H1 (cell line): ENCODE results near the gene TSPEAR. TPM values are rescaled to one million over a fixed set of nuclear protein-coding genes. Genes with fewer than 3 reads are reported as not detected.

ENCODE experiments used
- CTCF ChIA-PET: fragments of 300-600 bp; sonication (Branson Sonifier 250); formaldehyde crosslinking; loops from one replicate; lab custom pipeline; 2021; ENCODE audit not compliant: partially characterized antibody; lab: Charles Lee
- POLR2A ChIA-PET: fragments of 300-600 bp; sonication (Branson Sonifier 250); formaldehyde crosslinking; loops from one replicate; lab custom pipeline; 2021; ENCODE audit warnings: inconsistent platforms; ENCODE audit not compliant: partially characterized antibody; lab: Charles Lee
- DNase-seq, 2 experiments: peaks; one replicate each; pipeline versions ENCODE4 v3.0.0 to v3.0.0-alpha.2; 2010 to 2022; ENCODE audit warnings: low spot score in 2 of 2, low read depth in 1 of 2, mixed read lengths in 1 of 2
- FAIRE-seq: peaks from 2 replicates; lab custom pipeline; 2011; peaks lifted over from hg19 to GRCh38; lab: Jason Lieb, UNC
- H2AFZ ChIP-seq: 2 replicates; pipeline ENCODE4 v1.8.1; 2012; ENCODE audit warnings: low read length, inconsistent platforms
- H2AK5ac ChIP-seq: 2 replicates; pipeline ENCODE4 v1.6.1; 2013; ENCODE audit warnings: low read depth, low read length
- H2BK120ac ChIP-seq: replicated peaks from 2 replicates; pipeline ENCODE3; 2013; ENCODE audit warnings: low read depth, low read length, inconsistent platforms
- H2BK12ac ChIP-seq: 2 replicates; pipeline ENCODE4 v1.6.1; 2013; ENCODE audit warnings: low read depth, low read length
- H2BK15ac ChIP-seq: 2 replicates; pipeline ENCODE4 v1.6.1; 2013; ENCODE audit warnings: low read length
- H2BK20ac ChIP-seq: 2 replicates; pipeline ENCODE4 v1.6.1; 2013; ENCODE audit warnings: low read length
- H2BK5ac ChIP-seq: 2 replicates; pipeline ENCODE4 v1.6.1; 2013; ENCODE audit warnings: low read depth, low read length
- H3K14ac ChIP-seq: 2 replicates; pipeline ENCODE4 v1.6.1; 2013; ENCODE audit warnings: inconsistent platforms; ENCODE audit not compliant: insufficient read length
- H3K18ac ChIP-seq: 2 replicates; pipeline ENCODE4 v1.6.1; 2013; ENCODE audit warnings: low read length; ENCODE audit errors: extremely low read depth
- H3K23ac ChIP-seq: 2 replicates; pipeline ENCODE4 v1.6.1; 2013; ENCODE audit warnings: inconsistent platforms; ENCODE audit not compliant: insufficient read length
- H3K23me2 ChIP-seq: 2 replicates; pipeline ENCODE4 v1.6.1; 2013; ENCODE audit warnings: low read depth, low read length
- H3K27ac ChIP-seq: 2 replicates; pipeline ENCODE4 v1.6.1; 2011; ENCODE audit warnings: low read depth, low read length, inconsistent platforms
- H3K27me3 ChIP-seq, 4 experiments: replicated peaks in 1 of 4; 1 replicate in 1 of 4; 2 replicates in 3 of 4; pipeline versions ENCODE4 v1.6.1 to v1.8.1; 2011 to 2013; ENCODE audit warnings: low read length in 3 of 4, mild to moderate bottlenecking in 3 of 4, inconsistent platforms in 2 of 4, mixed read lengths in 2 of 4, moderate library complexity in 1 of 4; ENCODE audit not compliant: control insufficient read depth in 3 of 4, insufficient read depth in 3 of 4; ENCODE audit errors: extremely low read depth in 1 of 4
- H3K36me3 ChIP-seq, 4 experiments: 2 replicates each; pipeline versions ENCODE4 v1.6.1 to v1.8.1; 2011 to 2013; ENCODE audit warnings: mild to moderate bottlenecking in 4 of 4, low read length in 3 of 4, moderate library complexity in 2 of 4, control low read depth in 1 of 4, inconsistent platforms in 1 of 4; ENCODE audit not compliant: insufficient read depth in 4 of 4, control insufficient read depth in 2 of 4
- H3K4ac ChIP-seq: replicated peaks from 2 replicates; pipeline ENCODE3; 2013; ENCODE audit warnings: low read length, low read depth, mixed read lengths, inconsistent platforms; ENCODE audit not compliant: insufficient read length
- H3K4me1 ChIP-seq, 4 experiments: replicated peaks in 1 of 4; 1 replicate in 1 of 4; 2 replicates in 3 of 4; pipeline versions ENCODE4 v1.6.1 to v1.8.1; 2011 to 2013; ENCODE audit warnings: low read length in 3 of 4, inconsistent platforms in 2 of 4, mixed read lengths in 1 of 4; ENCODE audit not compliant: insufficient read depth in 4 of 4, control insufficient read depth in 3 of 4
- H3K4me2 ChIP-seq, 2 experiments: 2 replicates each; pipeline versions ENCODE4 v1.6.1 to v1.8.1; 2011 to 2013; ENCODE audit warnings: low read depth in 2 of 2, low read length in 2 of 2, control low read depth in 1 of 2, inconsistent platforms in 1 of 2, mild to moderate bottlenecking in 1 of 2; ENCODE audit not compliant: insufficient read depth in 1 of 2
- H3K4me3 ChIP-seq, 4 experiments: fragments of 200-600, 300-600 bp in 1 of 4; sonication (generic), shearing (Covaris generic), sonication (Bioruptor Twin) in 1 of 4; 2 replicates each; pipeline versions ENCODE4 v1.5.1 to v1.8.1; 2011 to 2016; ENCODE audit warnings: low read length in 4 of 4, low read depth in 3 of 4, control low read depth in 2 of 4, inconsistent platforms in 2 of 4, mild to moderate bottlenecking in 2 of 4, mixed read lengths in 1 of 4, moderate library complexity in 1 of 4; ENCODE audit not compliant: insufficient read depth in 2 of 4; ENCODE audit errors: extremely low read depth in 1 of 4
- H3K56ac ChIP-seq: replicated peaks from 2 replicates; pipeline ENCODE3; 2013; ENCODE audit warnings: low read depth, mild to moderate bottlenecking, mixed read lengths, low read length, inconsistent platforms; ENCODE audit not compliant: insufficient read length
- H3K79me1 ChIP-seq: 2 replicates; pipeline ENCODE4 v1.6.1; 2013; ENCODE audit warnings: low read depth, low read length, control low read depth
- H3K79me2 ChIP-seq, 2 experiments: 2 replicates each; pipeline versions ENCODE4 v1.6.1 to v1.8.1; 2012 to 2013; ENCODE audit warnings: low read length in 2 of 2, mild to moderate bottlenecking in 2 of 2, inconsistent platforms in 1 of 2; ENCODE audit not compliant: insufficient read depth in 2 of 2, control insufficient read depth in 1 of 2
- H3K9ac ChIP-seq, 4 experiments: replicated peaks in 1 of 4; 1 replicate in 1 of 4; 2 replicates in 3 of 4; pipeline versions ENCODE4 v1.6.1 to v1.8.1; 2011 to 2013; ENCODE audit warnings: low read depth in 3 of 4, low read length in 3 of 4, control low read depth in 2 of 4, mild to moderate bottlenecking in 2 of 4, moderate library complexity in 2 of 4, inconsistent platforms in 1 of 4; ENCODE audit errors: extremely low read depth in 1 of 4
- H3K9me3 ChIP-seq, 2 experiments: 2 replicates each; pipeline versions ENCODE4 v1.6.1 to v1.8.1; 2012 to 2013; ENCODE audit warnings: mild to moderate bottlenecking in 2 of 2, moderate library complexity in 2 of 2, control low read depth in 1 of 2, inconsistent platforms in 1 of 2, low read depth in 1 of 2, low read length in 1 of 2, mixed read lengths in 1 of 2; ENCODE audit not compliant: insufficient read depth in 2 of 2
- H4K20me1 ChIP-seq, 2 experiments: replicated peaks in 1 of 2; 2 replicates each; pipeline versions ENCODE3 to v1.8.1; 2011 to 2013; ENCODE audit warnings: inconsistent platforms in 2 of 2, low read length in 2 of 2, mild to moderate bottlenecking in 1 of 2; ENCODE audit not compliant: insufficient read depth in 2 of 2, control insufficient read depth in 1 of 2
- H4K5ac ChIP-seq: 2 replicates; pipeline ENCODE4 v1.6.1; 2013; ENCODE audit warnings: low read length, low read depth, mixed read lengths, inconsistent platforms; ENCODE audit not compliant: insufficient read length
- H4K8ac ChIP-seq: 2 replicates; pipeline ENCODE4 v1.8.0; 2013; ENCODE audit warnings: mild to moderate bottlenecking, moderate library complexity, low read length, inconsistent platforms; ENCODE audit not compliant: insufficient read depth; ENCODE audit errors: extremely low read depth
- H4K91ac ChIP-seq: replicated peaks from 2 replicates; pipeline ENCODE3; 2013; ENCODE audit warnings: low read length, mixed read lengths, inconsistent platforms; ENCODE audit not compliant: insufficient read length
- ASH2L ChIP-seq: fragments of 200-600, 300-600 bp; sonication (generic); IDR thresholded peaks from one replicate; pipeline ENCODE4 v1.7.1; 2017; ENCODE audit warnings: low read length
- CBX5 ChIP-seq: fragments of 300-800, 300-1000 bp; sonication (generic); IDR thresholded peaks from 2 replicates; pipeline ENCODE4 v1.7.1; 2016; ENCODE audit warnings: antibody characterized with exemption, low read length, low read depth
- WGBS, 2 experiments: shearing (Covaris generic) in 1 of 2; methylation state at CpG; one replicate each; pipeline versions ENCODE4 v1.1.6 to v1.1.7; 2013 to 2015; ENCODE audit warnings: low lambda C conversion rate in 2 of 2, mixed read lengths in 2 of 2, inconsistent platforms in 1 of 2, low coverage in 1 of 2, missing lambda C conversion rate in 1 of 2; ENCODE audit not compliant: insufficient replicate concordance in 2 of 2, insufficient coverage in 1 of 2, insufficient read length in 1 of 2; ENCODE audit errors: extremely low coverage in 1 of 2, missing lambda C conversion rate in 1 of 2; 5-methylcytosine and 5-hydroxymethylcytosine counted together
- polyA plus RNA-seq, 7 experiments: library from polyadenylated mRNA; depleted of rRNA in 3 of 7; stranded (reverse) in 5 of 7; unstranded in 2 of 7; fragments of >200 nt in 5 of 7; fragments of 200-250 nt in 2 of 7; gene quantifications; 1 replicate in 5 of 7; 2 replicates in 1 of 7; 4 replicates in 1 of 7; pipeline versions ENCODE4 v1.2.1 to v1.2.3, GENCODE V29; 2011 to 2013; ENCODE audit warnings: missing spikeins in 2 of 7, mixed read lengths in 2 of 7
- total RNA-seq: library from RNA; stranded (reverse); fragmentation: NEBNext Ultra II Directional; extraction: Animal tissue kit (Norgen Biotek cat#: 25700); gene quantifications from 2 replicates; pipeline ENCODE4 v1.2.1, GENCODE V29; 2021
- TF ChIP-seq, protein P1 (sequence below), 3 experiments: IDR thresholded peaks; 1 replicate in 2 of 3; 2 replicates in 1 of 3; pipeline versions ENCODE4 v1.5.1 to v1.6.1; 2011; ENCODE audit warnings: low read length in 3 of 3, mild to moderate bottlenecking in 3 of 3, inconsistent platforms in 2 of 3, low read depth in 1 of 3, moderate library complexity in 1 of 3; ENCODE audit not compliant: insufficient read depth in 1 of 3; ENCODE audit errors: control extremely low read depth in 1 of 3

TSPEAR gene
- total and polyA plus RNA-seq, 2 of the 8 experiments (the other 6 are each of a cell fraction or from before 2014, with no cell fraction given): 0.58 to 0.89 TPM

- H2AK5ac ChIP-seq: no peak overlapping the region
- no peak overlapping the region for H3K18ac ChIP-seq
- ChIA-PET CTCF (interaction anchor here (0.6 to 1.6 kb wide), 8 partner anchors 8 to 271 kb away, joined by 3 to 13 read pairs (median 4); no protein-coding TSS in a partner anchor), POLR2A (no interaction called here)
- H2BK20ac ChIP-seq: no peak overlapping the region
- no peak overlapping the region for H3K4ac ChIP-seq
- H3K56ac ChIP-seq: no peak overlapping the region
- no peaks in the 10 kb centered on the region for H3K36me3 ChIP-seq
- H2BK5ac ChIP-seq: no peak overlapping the region
- no peak overlapping the region for H4K8ac ChIP-seq
- no peaks in the 10 kb centered on the region for H3K79me1 ChIP-seq
- H4K20me1 ChIP-seq: peaks cover 0 to 4% of the 10 kb centered on the region in 2 experiments
- no peaks in the 10 kb centered on the region; the same call in 1 of the 2 replicates for H3K23me2 ChIP-seq
- no peak overlapping the region for H3K9ac ChIP-seq
- H2BK120ac ChIP-seq: no peak overlapping the region
- 93% methylated on average over 15 of the region's 15 CpGs; no CpG with 5 or more reads in 1 of the 2 experiments for WGBS, 2 experiments
- no peak overlapping the region for H4K5ac ChIP-seq
- no peak overlapping the region for H4K91ac ChIP-seq
- H3K79me2 ChIP-seq: no peaks in the 10 kb centered on the region
- H3K4me1 ChIP-seq: peaks cover 0 to 2% (median 0%) of the 10 kb centered on the region in 4 experiments; a peak in 2 of 7 replicates
- H3K4me3 ChIP-seq: no peak overlapping the region
- H2BK12ac ChIP-seq: no peak overlapping the region
- H3K23ac ChIP-seq: no peak overlapping the region
- no peak overlapping the region for H3K14ac ChIP-seq
- H3K27me3 ChIP-seq: peaks cover 0 to 4% (median 0%) of the 10 kb centered on the region in 4 experiments; a peak in 2 of 7 replicates
- no peak overlapping the region for H3K4me2 ChIP-seq
- H2BK15ac ChIP-seq: no peak overlapping the region
- DNase-seq (no peak), FAIRE-seq (no peak)
- no peaks in the 10 kb centered on the region for H3K9me3 ChIP-seq
- TF ChIP-seq CBX5 (no peak), ASH2L (no peak)
- TF ChIP-seq, protein P1, sequence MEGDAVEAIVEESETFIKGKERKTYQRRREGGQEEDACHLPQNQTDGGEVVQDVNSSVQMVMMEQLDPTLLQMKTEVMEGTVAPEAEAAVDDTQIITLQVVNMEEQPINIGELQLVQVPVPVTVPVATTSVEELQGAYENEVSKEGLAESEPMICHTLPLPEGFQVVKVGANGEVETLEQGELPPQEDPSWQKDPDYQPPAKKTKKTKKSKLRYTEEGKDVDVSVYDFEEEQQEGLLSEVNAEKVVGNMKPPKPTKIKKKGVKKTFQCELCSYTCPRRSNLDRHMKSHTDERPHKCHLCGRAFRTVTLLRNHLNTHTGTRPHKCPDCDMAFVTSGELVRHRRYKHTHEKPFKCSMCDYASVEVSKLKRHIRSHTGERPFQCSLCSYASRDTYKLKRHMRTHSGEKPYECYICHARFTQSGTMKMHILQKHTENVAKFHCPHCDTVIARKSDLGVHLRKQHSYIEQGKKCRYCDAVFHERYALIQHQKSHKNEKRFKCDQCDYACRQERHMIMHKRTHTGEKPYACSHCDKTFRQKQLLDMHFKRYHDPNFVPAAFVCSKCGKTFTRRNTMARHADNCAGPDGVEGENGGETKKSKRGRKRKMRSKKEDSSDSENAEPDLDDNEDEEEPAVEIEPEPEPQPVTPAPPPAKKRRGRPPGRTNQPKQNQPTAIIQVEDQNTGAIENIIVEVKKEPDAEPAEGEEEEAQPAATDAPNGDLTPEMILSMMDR (IDR thresholded peaks at IDR 0.05; ENCODE audit: control extremely low read depth in 1 of 3, insufficient read depth in 1 of 3, low read depth in 1 of 3, low read length in 3 of 3): peak in 1 of 3 experiments; percentile 4; a peak in 1 of 4 replicates
- no peak overlapping the region for H2AFZ ChIP-seq
- no peak overlapping the region for H3K27ac ChIP-seq
Observed at GRCh38 chr21:44461464-44462001, 249.8 kb downstream of the TSPEAR start.
